Dendritic cell treated with granulocyte-macrophage colony-stimulating factor and Interleukin-4, amounts not matched to agents 40 ng/mL and 50 ng/mL, for 4 days (primary cell): ENCODE results near the gene SLC29A3.
"Not testable (repeated sequence)": the region's sequence is repeated elsewhere in the genome, so short reads cannot be mapped to it uniquely, and the experiment has no call there.

Experiments
- H3K27ac Mint-ChIP-seq: one replicate; pipeline ENCODE4 v1.8.0; 2022; ENCODE audit warnings: mild to moderate bottlenecking, mixed read lengths
- H3K27me3 Mint-ChIP-seq: one replicate; pipeline ENCODE4 v1.8.0; 2022; ENCODE audit warnings: mild to moderate bottlenecking, mixed read lengths
- H3K36me3 Mint-ChIP-seq: one replicate; pipeline ENCODE4 v1.8.0; 2022; ENCODE audit warnings: low read depth, mixed read lengths
- H3K4me1 Mint-ChIP-seq: one replicate; pipeline ENCODE4 v1.8.0; 2022; ENCODE audit warnings: low read depth, mixed read lengths
- H3K4me3 Mint-ChIP-seq: one replicate; pipeline ENCODE4 v1.8.0; 2022; ENCODE audit warnings: mild to moderate bottlenecking, moderate library complexity, mixed read lengths
- H3K9me3 Mint-ChIP-seq: one replicate; pipeline ENCODE4 v1.8.0; 2022; ENCODE audit warnings: mixed read lengths
- intact Hi-C: fragments of 100-400 bp; cut with micrococcal nuclease; formaldehyde crosslinking; loops from one replicate; pipeline ENCODE4 v1.15.0; 2022

Gene SLC29A3

GRCh38 chr10:71289421-71290130 lies 29.5 kb upstream of the SLC29A3 start:
- H3K4me3 Mint-ChIP-seq, result no peak overlapping the region
- intact Hi-C loops, result no loop called here

GRCh38 chr10:71290331-71290730 lies 28.7 kb upstream of the SLC29A3 start:
- no peaks in the 10 kb centered on the region for H3K36me3 Mint-ChIP-seq
- H3K4me3 Mint-ChIP-seq, result no peak overlapping the region
- H3K27ac Mint-ChIP-seq, result no peak overlapping the region
- peaks cover 12% of the 10 kb centered on the region for H3K27me3 Mint-ChIP-seq
- intact Hi-C loops, result no loop called here
- peaks cover 6% of the 10 kb centered on the region for H3K4me1 Mint-ChIP-seq
- no peaks in the 10 kb centered on the region for H3K9me3 Mint-ChIP-seq

More at GRCh38 chr10:71289421-71290130, 29.5 kb upstream of the SLC29A3 start:
- no peak overlapping the region for H3K27ac Mint-ChIP-seq
- H3K9me3 Mint-ChIP-seq, result no peaks in the 10 kb centered on the region
- no peaks in the 10 kb centered on the region for H3K36me3 Mint-ChIP-seq
- H3K27me3 Mint-ChIP-seq, result peaks cover 12% of the 10 kb centered on the region
- H3K4me1 Mint-ChIP-seq, result peaks cover 6% of the 10 kb centered on the region

DNA sequence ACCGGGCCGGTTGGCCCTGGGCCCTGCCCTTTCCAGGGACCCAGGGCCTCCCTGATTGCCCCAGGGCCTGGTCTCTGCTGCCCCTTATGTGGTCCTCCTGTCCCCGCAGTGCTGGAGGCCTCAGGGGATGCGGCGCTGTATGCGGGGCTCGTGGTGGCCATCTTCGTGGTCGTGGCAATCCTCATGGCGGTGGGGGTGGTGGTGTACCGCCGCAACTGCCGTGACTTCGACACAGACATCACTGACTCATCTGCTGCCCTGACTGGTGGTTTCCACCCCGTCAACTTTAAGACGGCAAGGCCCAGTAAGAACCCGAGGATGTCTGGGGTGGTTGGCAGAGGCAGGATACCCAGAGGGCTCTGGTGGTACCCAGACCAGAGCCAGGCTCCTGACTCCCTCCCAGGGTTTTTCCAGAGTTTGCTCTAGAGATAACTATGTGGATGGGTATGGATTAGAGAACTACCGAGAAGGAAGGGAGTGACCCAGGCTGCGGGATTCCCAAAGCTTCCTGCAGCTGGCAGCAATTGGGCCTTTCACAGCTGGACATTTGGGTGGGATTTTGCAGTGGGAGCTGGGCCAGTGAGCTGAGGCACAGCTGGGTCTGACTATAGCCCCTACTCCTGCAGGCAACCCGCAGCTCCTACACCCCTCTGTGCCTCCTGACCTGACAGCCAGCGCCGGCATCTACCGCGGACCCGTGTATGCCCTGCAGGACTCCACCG lies 28.1 kb upstream of the SLC29A3 start:
- Mint-ChIP-seq H3K4me3 (no peak overlapping the region), H3K27ac (no peak overlapping the region), H3K9me3 (no peaks in the 10 kb centered on the region), H3K27me3 (peaks cover 8% of the 10 kb centered on the region), H3K4me1 (peaks cover 6% of the 10 kb centered on the region), H3K36me3 (no peaks in the 10 kb centered on the region)
- intact Hi-C loops, result no loop called here

GRCh38 chr10:71291528-71291900 lies 27.5 kb upstream of the SLC29A3 start:
- H3K27me3 Mint-ChIP-seq, result peaks cover 8% of the 10 kb centered on the region

GRCh38 chr10:71292624-71293445 lies 26.2 kb upstream of the SLC29A3 start:
- intact Hi-C loops, result no loop called here
- Mint-ChIP-seq H3K27ac (no peak overlapping the region), H3K36me3 (no peaks in the 10 kb centered on the region), H3K4me1 (peaks cover 3% of the 10 kb centered on the region), H3K4me3 (no peak overlapping the region), H3K27me3 (peaks cover 8% of the 10 kb centered on the region), H3K9me3 (no peaks in the 10 kb centered on the region)

More at GRCh38 chr10:71291528-71291900, 27.5 kb upstream of the SLC29A3 start:
- Mint-ChIP-seq H3K4me3 (no peak overlapping the region), H3K36me3 (no peaks in the 10 kb centered on the region), H3K9me3 (no peaks in the 10 kb centered on the region), H3K4me1 (peaks cover 3% of the 10 kb centered on the region), H3K27ac (no peak overlapping the region)
- intact Hi-C loops, result no loop called here

- Mint-ChIP-seq H3K27ac (no peak overlapping the region), H3K27me3 (peaks cover 8% of the 10 kb centered on the region), H3K4me1 (peaks cover 8% of the 10 kb centered on the region), H3K9me3 (no peaks in the 10 kb centered on the region), H3K4me3 (no peak overlapping the region), H3K36me3 (no peaks in the 10 kb centered on the region)
- intact Hi-C loops, result no loop called here
Observed at GRCh38 chr10:71293446-71294084, 25.5 kb upstream of the SLC29A3 start.

DNA sequence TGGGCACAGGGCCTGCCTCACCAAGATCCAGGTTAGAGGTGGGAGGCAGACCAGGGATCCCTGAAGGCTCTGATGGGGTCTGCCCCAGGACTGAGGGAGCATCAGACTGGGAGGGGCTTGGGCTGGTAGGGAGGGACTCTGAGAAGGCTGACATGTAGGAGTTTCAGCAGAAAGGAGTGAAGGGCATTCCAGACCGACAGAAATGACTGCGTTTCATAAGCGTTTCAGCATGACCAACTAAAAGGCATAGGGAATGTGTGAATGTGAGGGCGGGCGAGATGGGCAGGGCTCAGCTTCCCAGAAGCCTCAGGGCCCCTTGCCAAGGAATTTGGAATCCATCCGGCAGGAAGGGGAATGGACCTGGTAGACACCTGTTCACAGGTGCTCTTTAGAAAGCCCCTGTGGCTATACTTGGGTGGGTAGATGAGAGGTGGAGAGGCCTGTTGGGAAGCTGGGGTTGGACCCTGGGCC lies 24.9 kb upstream of the SLC29A3 start:
- intact Hi-C loops, result no loop called here
- Mint-ChIP-seq H3K27ac (no peak overlapping the region), H3K27me3 (peaks cover 5% of the 10 kb centered on the region), H3K36me3 (no peaks in the 10 kb centered on the region), H3K9me3 (no peaks in the 10 kb centered on the region), H3K4me1 (peaks cover 13% of the 10 kb centered on the region), H3K4me3 (no peak overlapping the region)

GRCh38 chr10:71294856-71295255 lies 24.2 kb upstream of the SLC29A3 start:
- H3K4me1 Mint-ChIP-seq, result peaks cover 20% of the 10 kb centered on the region
- no peaks in the 10 kb centered on the region for H3K36me3 Mint-ChIP-seq
- intact Hi-C loops, result no loop called here
- no peak overlapping the region for H3K4me3 Mint-ChIP-seq
- peaks cover 2% of the 10 kb centered on the region for H3K27me3 Mint-ChIP-seq
- H3K9me3 Mint-ChIP-seq, result no peaks in the 10 kb centered on the region
- H3K27ac Mint-ChIP-seq, result no peak overlapping the region

GRCh38 chr10:71295641-71296040 lies 23.4 kb upstream of the SLC29A3 start:
- Mint-ChIP-seq H3K36me3 (no peaks in the 10 kb centered on the region), H3K27me3 (peaks cover 2% of the 10 kb centered on the region), H3K9me3 (no peaks in the 10 kb centered on the region), H3K27ac (no peak overlapping the region), H3K4me1 (peaks cover 28% of the 10 kb centered on the region), H3K4me3 (no peak overlapping the region)
- intact Hi-C loops, result no loop called here

GRCh38 chr10:71296086-71296485 lies 23.0 kb upstream of the SLC29A3 start:
- Mint-ChIP-seq H3K9me3 (no peaks in the 10 kb centered on the region), H3K36me3 (no peaks in the 10 kb centered on the region), H3K4me1 (peaks cover 33% of the 10 kb centered on the region), H3K27ac (no peak overlapping the region), H3K27me3 (peaks cover 2% of the 10 kb centered on the region), H3K4me3 (no peak overlapping the region)
- intact Hi-C loops, result no loop called here

GRCh38 chr10:71296811-71297210 lies 22.2 kb upstream of the SLC29A3 start:
- H3K9me3 Mint-ChIP-seq, H3K4me3 Mint-ChIP-seq, H3K36me3 Mint-ChIP-seq, intact Hi-C loops, H3K27me3 Mint-ChIP-seq, H3K27ac Mint-ChIP-seq: not testable (repeated sequence)
- H3K4me1 Mint-ChIP-seq, result peaks cover 34% of the 10 kb centered on the region

DNA sequence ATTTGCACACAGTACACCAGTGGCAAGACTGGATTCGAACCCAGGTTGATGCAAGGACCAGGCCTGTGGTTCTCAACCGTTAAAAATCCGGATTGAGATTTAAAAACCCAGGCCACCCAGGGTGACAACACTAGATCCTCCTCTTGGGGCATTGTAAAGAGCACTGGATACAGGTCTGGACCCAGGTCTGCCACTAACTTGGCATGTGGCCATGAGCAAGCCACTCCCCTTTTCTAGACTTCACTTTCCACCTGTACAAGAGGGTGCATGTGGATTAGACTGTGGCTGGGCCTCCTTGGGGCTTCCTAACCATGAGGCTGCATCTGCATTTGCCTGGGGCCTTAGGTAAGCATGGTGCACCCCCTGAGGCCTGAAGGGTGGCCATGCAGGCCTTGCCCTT lies 21.7 kb upstream of the SLC29A3 start:
- intact Hi-C loops, result no loop called here
- no peak overlapping the region for H3K4me3 Mint-ChIP-seq
- H3K27me3 Mint-ChIP-seq, result no peaks in the 10 kb centered on the region
- no peaks in the 10 kb centered on the region for H3K9me3 Mint-ChIP-seq
- no peak overlapping the region for H3K27ac Mint-ChIP-seq
- H3K36me3 Mint-ChIP-seq, result no peaks in the 10 kb centered on the region
- peaks cover 34% of the 10 kb centered on the region for H3K4me1 Mint-ChIP-seq

DNA sequence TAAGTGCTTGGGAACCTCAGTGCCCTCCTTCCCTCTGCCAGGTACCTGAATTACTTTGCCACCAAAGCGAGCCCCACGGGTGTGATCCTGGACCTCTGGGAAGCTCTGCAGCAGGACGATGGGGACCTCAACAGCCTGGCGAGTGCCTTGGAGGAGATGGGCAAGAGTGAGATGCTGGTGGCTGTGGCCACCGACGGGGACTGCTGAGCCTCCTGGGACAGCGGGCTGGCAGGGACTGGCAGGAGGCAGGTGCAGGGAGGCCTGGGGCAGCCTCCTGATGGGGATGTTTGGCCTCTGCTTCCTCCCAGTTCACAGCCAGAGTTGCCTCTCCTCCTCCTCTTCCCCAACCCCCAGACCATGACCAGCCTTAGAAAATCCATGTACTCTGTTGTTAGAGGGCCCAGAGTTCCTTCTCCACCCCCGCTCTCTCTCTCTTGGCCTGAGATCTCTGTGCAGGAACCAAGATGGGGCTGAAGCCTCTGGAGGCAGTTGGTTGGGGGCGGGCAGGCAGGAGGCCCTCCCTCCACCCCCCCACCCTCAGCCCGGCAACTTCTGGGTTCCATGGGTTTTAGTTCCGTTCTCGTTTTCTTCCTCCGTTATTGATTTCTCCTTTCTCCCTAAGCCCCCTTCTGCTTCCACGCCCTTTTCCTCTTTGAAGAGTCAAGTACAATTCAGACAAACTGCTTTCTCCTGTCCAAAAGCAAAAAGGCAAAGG lies 19.8 kb upstream of the SLC29A3 start:
- no peaks in the 10 kb centered on the region for H3K9me3 Mint-ChIP-seq
- intact Hi-C loops, result no loop called here
- no peaks in the 10 kb centered on the region for H3K36me3 Mint-ChIP-seq
- H3K4me3 Mint-ChIP-seq, result peak overlapping the region; percentile 56
- peaks cover 44% of the 10 kb centered on the region for H3K4me1 Mint-ChIP-seq
- H3K27me3 Mint-ChIP-seq, result no peaks in the 10 kb centered on the region
- peak overlapping the region; percentile 83 for H3K27ac Mint-ChIP-seq
